PC-3 (cell line): ENCODE measurements around the gene MLLT3. TPM values are rescaled to one million over a fixed set of nuclear protein-coding genes. Genes with fewer than 3 reads are reported as not detected.
A peak's percentile ranks its signal among the peaks of the same experiment; 100 is the strongest.

Source experiments
- ATAC-seq: fragments of 200-7000 bp; cut with Tn5 transposase; 2 replicates; pipeline ENCODE4 v1.9.1; 2020; ENCODE audit warnings: mild to moderate bottlenecking, moderate library complexity
- BruUV-seq: library from RNA; stranded (reverse); fragments of 400-500 nt; replicated peaks from 2 replicates; lab custom pipeline; 2021; lab: Mats Ljungman, UMichigan
- CTCF ChIA-PET: fragments of 300-600 bp; sonication (Branson Sonifier 250); formaldehyde crosslinking; loops from one replicate; lab custom pipeline; 2022; ENCODE audit warnings: antibody characterized with exemption; lab: Charles Lee
- POLR2A ChIA-PET: fragments of 300-600 bp; sonication (Branson Sonifier 250); formaldehyde crosslinking; loops from one replicate; lab custom pipeline; 2022; ENCODE audit warnings: antibody characterized with exemption; ENCODE audit not compliant: unreplicated experiment; lab: Charles Lee
- DNase-seq: peaks from one replicate; pipeline ENCODE4 v3.0.0-alpha.2; 2015
- H2AFZ ChIP-seq: fragments of 300-600 bp; sonication (generic); 2 replicates; pipeline ENCODE4 v1.6.0; 2016; ENCODE audit warnings: antibody characterized with exemption, low read length
- H3F3A ChIP-seq: fragments of 300-600 bp; sonication (generic); one replicate; pipeline ENCODE4 v1.6.0; 2017; ENCODE audit warnings: antibody characterized with exemption, low read length, control low read depth, mild to moderate bottlenecking; ENCODE audit not compliant: unreplicated experiment
- H3K27ac ChIP-seq: fragments of 300-600 bp; sonication (generic); 2 replicates; pipeline ENCODE4 v1.5.1; 2016; ENCODE audit warnings: mild to moderate bottlenecking, low read length
- H3K27me3 ChIP-seq: fragments of 300-600 bp; sonication (generic); 2 replicates; pipeline ENCODE4 v1.6.1; 2016; ENCODE audit warnings: low read length, mixed read lengths
- H3K36me3 ChIP-seq: fragments of 300-600 bp; sonication (generic); 2 replicates; pipeline ENCODE4 v1.6.1; 2016; ENCODE audit warnings: low read depth, mixed run types, low read length, mixed read lengths
- H3K4me1 ChIP-seq: fragments of 300-600 bp; sonication (generic); 2 replicates; pipeline ENCODE4 v1.5.1; 2016; ENCODE audit warnings: low read length; ENCODE audit not compliant: insufficient read depth
- H3K4me2 ChIP-seq: fragments of 300-600 bp; sonication (generic); 2 replicates; pipeline ENCODE4 v1.6.0; 2016; ENCODE audit warnings: low read length
- H3K4me3 ChIP-seq: fragments of 300-600 bp; sonication (generic); 2 replicates; pipeline ENCODE4 v1.5.1; 2016; ENCODE audit warnings: mild to moderate bottlenecking, low read length, mixed read lengths
- H3K79me2 ChIP-seq: fragments of 300-600 bp; sonication (generic); 2 replicates; pipeline ENCODE4 v1.6.1; 2017; ENCODE audit warnings: low read length, mixed read lengths
- H3K9ac ChIP-seq: fragments of 300-600 bp; sonication (generic); 2 replicates; pipeline ENCODE4 v1.6.0; 2016; ENCODE audit warnings: mild to moderate bottlenecking, low read length
- H3K9me2 ChIP-seq: fragments of 300-600 bp; sonication (generic); replicated peaks from 2 replicates; pipeline ENCODE4 v1.6.1; 2016; ENCODE audit warnings: mixed run types, low read length, mixed read lengths
- H3K9me3 ChIP-seq: fragments of 300-600 bp; sonication (generic); 2 replicates; pipeline ENCODE4 v1.6.1; 2016; ENCODE audit warnings: low read length, mixed read lengths
- H4K20me1 ChIP-seq: fragments of 300-600 bp; sonication (generic); 2 replicates; pipeline ENCODE4 v1.6.1; 2016; ENCODE audit warnings: low read length, mixed read lengths
- EZH2 ChIP-seq: fragments of 300-600 bp; sonication (generic); IDR thresholded peaks from one replicate; pipeline ENCODE4 v1.6.1; 2017; ENCODE audit warnings: antibody characterized with exemption, mild to moderate bottlenecking, low read length; ENCODE audit not compliant: unreplicated experiment
- EZH2phosphoT487 ChIP-seq: fragments of 300-600 bp; sonication (generic); IDR thresholded peaks from 2 replicates; pipeline ENCODE4 v1.6.1; 2018; ENCODE audit warnings: mild to moderate bottlenecking, antibody characterized with exemption, low read length, borderline replicate concordance
- intact Hi-C: fragments of 100-400 bp; cut with micrococcal nuclease; formaldehyde crosslinking; loops from 2 replicates; pipeline ENCODE4 v1.9.0; 2023
- total RNA-seq: library from RNA; depleted of rRNA; stranded (reverse); fragments of >200 nt; gene quantifications from 2 replicates; pipeline ENCODE4 v1.2.3, GENCODE V29; 2014
- TF ChIP-seq, protein P1 (sequence below): fragments of 300-600 bp; sonication (generic); conservative IDR thresholded peaks from 2 replicates; pipeline ENCODE4 v1.5.1; 2017; ENCODE audit warnings: antibody characterized with exemption, low read depth, mild to moderate bottlenecking, low read length

The MLLT3 gene
- total RNA-seq, 1 experiment from 2014 or later = 7.1 TPM

DNA sequence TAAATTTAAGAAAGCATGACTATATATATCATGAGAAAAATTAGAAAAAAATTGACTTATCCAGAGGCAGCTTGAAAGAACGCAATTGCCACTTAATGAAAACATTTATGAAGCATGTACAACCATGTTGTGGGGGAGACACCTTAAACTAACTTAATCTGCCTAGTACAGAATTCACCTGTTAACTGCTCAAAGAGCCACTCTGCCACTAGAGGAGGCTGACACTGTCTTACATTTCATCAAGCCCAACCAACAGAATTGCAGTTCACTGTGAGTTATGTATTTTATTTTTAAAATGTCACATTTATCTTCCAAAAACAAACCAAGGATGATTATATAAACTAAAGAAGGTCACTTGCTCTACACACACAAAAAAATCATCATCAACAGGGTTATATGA is 252.9 kb downstream of the MLLT3 start:
- Histone ChIP-seq H3K9ac (no peak overlapping the region), H3K79me2 (no peaks in the 10 kb centered on the region), H3K4me3 (no peak overlapping the region), H4K20me1 (no peaks in the 10 kb centered on the region), H3K4me2 (no peak overlapping the region), H2AFZ (no peak overlapping the region), H3K27ac (no peak overlapping the region), H3F3A (no peaks in the 10 kb centered on the region), H3K9me2 (no peaks in the 10 kb centered on the region), H3K27me3 (no peaks in the 10 kb centered on the region), H3K36me3 (no peaks in the 10 kb centered on the region), H3K4me1 (no peaks in the 10 kb centered on the region), H3K9me3 (no peaks in the 10 kb centered on the region)
- intact Hi-C loops = no loop called here
- no TSS peak for BruUV-seq
- ATAC-seq (no peak), DNase-seq (no peak)
- CTCF ChIA-PET = no interaction called here
- TF ChIP-seq EZH2 = no peak
- TF ChIP-seq, protein P1, sequence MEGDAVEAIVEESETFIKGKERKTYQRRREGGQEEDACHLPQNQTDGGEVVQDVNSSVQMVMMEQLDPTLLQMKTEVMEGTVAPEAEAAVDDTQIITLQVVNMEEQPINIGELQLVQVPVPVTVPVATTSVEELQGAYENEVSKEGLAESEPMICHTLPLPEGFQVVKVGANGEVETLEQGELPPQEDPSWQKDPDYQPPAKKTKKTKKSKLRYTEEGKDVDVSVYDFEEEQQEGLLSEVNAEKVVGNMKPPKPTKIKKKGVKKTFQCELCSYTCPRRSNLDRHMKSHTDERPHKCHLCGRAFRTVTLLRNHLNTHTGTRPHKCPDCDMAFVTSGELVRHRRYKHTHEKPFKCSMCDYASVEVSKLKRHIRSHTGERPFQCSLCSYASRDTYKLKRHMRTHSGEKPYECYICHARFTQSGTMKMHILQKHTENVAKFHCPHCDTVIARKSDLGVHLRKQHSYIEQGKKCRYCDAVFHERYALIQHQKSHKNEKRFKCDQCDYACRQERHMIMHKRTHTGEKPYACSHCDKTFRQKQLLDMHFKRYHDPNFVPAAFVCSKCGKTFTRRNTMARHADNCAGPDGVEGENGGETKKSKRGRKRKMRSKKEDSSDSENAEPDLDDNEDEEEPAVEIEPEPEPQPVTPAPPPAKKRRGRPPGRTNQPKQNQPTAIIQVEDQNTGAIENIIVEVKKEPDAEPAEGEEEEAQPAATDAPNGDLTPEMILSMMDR = 0 out of 2 replicates have a peak, but pooled peaks have one; percentile 13
- TF ChIP-seq EZH2phosphoT487 = no peak
- POLR2A ChIA-PET = no interaction called here

DNA sequence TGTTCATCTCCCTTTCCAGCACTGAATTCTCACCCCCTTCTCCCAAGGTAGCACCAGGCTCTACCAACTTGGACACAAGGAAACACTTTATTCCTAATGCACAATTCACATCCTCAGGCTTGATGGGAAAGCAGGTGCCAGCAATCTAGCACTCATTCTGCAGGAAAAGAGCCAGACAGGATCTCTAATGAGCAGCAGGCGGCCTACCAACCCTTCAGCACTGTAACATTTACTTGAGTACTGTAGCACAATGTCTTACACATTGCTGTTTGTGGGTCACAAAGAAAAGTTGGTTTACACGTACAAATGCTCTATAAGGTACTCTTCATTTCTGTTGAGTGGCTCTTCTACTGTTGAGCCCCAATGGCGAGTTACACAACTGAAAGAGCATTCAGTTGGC is 254.4 kb downstream of the MLLT3 start:
- Histone ChIP-seq H3K4me3 (no peak overlapping the region), H2AFZ (no peak overlapping the region), H3K9ac (no peak overlapping the region), H3K4me2 (no peak overlapping the region), H3K27me3 (no peaks in the 10 kb centered on the region), H4K20me1 (no peaks in the 10 kb centered on the region), H3K27ac (no peak overlapping the region), H3K4me1 (no peaks in the 10 kb centered on the region), H3K9me2 (no peaks in the 10 kb centered on the region), H3K9me3 (no peaks in the 10 kb centered on the region), H3K36me3 (no peaks in the 10 kb centered on the region), H3F3A (no peaks in the 10 kb centered on the region), H3K79me2 (no peaks in the 10 kb centered on the region)
- ATAC-seq = no peak
- ChIA-PET CTCF (no interaction called here), POLR2A (no interaction called here)
- TF ChIP-seq EZH2 (no peak), EZH2phosphoT487 (no peak)
- TF ChIP-seq, protein P1 = no peak
- intact Hi-C loops = no loop called here
- BruUV-seq = no TSS peak
- DNase-seq = no peak

DNA sequence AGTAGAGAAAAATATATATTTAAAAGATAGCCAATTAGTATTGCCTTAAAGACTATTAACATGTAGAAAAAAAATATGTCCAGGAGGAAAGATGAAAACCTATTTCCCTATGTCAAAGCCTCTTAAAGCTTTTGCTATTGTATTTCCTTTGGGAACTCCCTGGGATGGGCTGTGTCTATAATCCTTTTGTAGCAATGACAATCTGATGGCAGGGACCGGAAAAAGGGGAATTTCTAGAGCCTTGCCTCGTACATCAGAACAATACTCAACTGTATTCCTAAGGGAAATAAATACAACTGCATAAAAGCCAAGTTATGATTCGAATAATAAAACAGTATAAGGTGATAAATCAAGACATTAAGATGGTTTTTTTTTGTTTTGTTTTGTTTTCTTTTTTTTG is 257.3 kb downstream of the MLLT3 start:
- no peaks in the 10 kb centered on the region for H3K36me3 ChIP-seq
- H3K9me2 ChIP-seq = no peaks in the 10 kb centered on the region
- no peaks in the 10 kb centered on the region for H3K4me1 ChIP-seq
- H3K4me2 ChIP-seq = no peak overlapping the region
- ChIA-PET POLR2A (no interaction called here), CTCF (no interaction called here)
- ATAC-seq (no peak), DNase-seq (no peak)
- intact Hi-C loops = no loop called here
- H4K20me1 ChIP-seq = no peaks in the 10 kb centered on the region
- H3K27ac ChIP-seq = no peak overlapping the region
- BruUV-seq = no TSS peak
- H3K79me2 ChIP-seq = no peaks in the 10 kb centered on the region
- H3K9ac ChIP-seq = no peak overlapping the region
- H3K9me3 ChIP-seq = no peaks in the 10 kb centered on the region
- no peak overlapping the region for H2AFZ ChIP-seq
- no peak overlapping the region for H3K4me3 ChIP-seq
- TF ChIP-seq, protein P1 = no peak
- TF ChIP-seq EZH2phosphoT487 = no peak
- TF ChIP-seq EZH2 = no peak
- H3K27me3 ChIP-seq = no peaks in the 10 kb centered on the region
- no peaks in the 10 kb centered on the region for H3F3A ChIP-seq
